Left ventricle myocardium inferior (tissue), 1 donor: ENCODE measurements around the gene DIDO1. TPM values are rescaled to one million over a fixed set of nuclear protein-coding genes. Genes with fewer than 3 reads are reported as not detected.

ENCODE experiments used
- DNase-seq: peaks from one replicate; pipeline ENCODE4 v3.0.0-alpha.2; 2020
- H3K27ac ChIP-seq: fragments of 200-600 bp; replicated peaks from 2 replicates; pipeline ENCODE4 v1.8.0; 2021
- H3K27me3 ChIP-seq: fragments of 200-600 bp; 2 replicates; pipeline ENCODE4 v1.8.0; 2021; ENCODE audit warnings: low read depth
- H3K36me3 ChIP-seq: fragments of 200-600 bp; 2 replicates; pipeline ENCODE4 v1.8.0; 2021
- H3K4me1 ChIP-seq: fragments of 200-600 bp; 2 replicates; pipeline ENCODE4 v1.8.0; 2021
- H3K4me3 ChIP-seq: fragments of 200-600 bp; 2 replicates; pipeline ENCODE4 v1.8.0; 2021; ENCODE audit warnings: mild to moderate bottlenecking, moderate library complexity
- H3K9me3 ChIP-seq: fragments of 200-600 bp; replicated peaks from 2 replicates; pipeline ENCODE4 v1.8.0; 2021
- intact Hi-C: fragments of 100-400 bp; cut with micrococcal nuclease; formaldehyde crosslinking; loops from one replicate; pipeline ENCODE4 v1.11.0; 2022
- total RNA-seq: library from RNA; stranded (reverse); fragmentation: NEBNext Ultra II Directional; extraction: Animal tissue kit (Norgen Biotek cat#: 25700); gene quantifications from one replicate; pipeline ENCODE4 v1.2.1, GENCODE V29; 2021
- TF ChIP-seq, protein P1 (sequence below): fragments of 200-600 bp; IDR thresholded peaks from 2 replicates; pipeline ENCODE4 v1.8.0; 2021; ENCODE audit warnings: antibody characterized with exemption, mild to moderate bottlenecking, borderline replicate concordance
- donor health status: DM: no; HTN: yes; CAD: no; lungs with severe emphysema.

Gene DIDO1
- total RNA-seq, 1 donor from 2014 or later, result 37.0 TPM

- Histone ChIP-seq H3K36me3 (peaks cover 53% of the 10 kb centered on the region), H3K27ac (no peak overlapping the region), H3K4me3 (no peak overlapping the region), H3K9me3 (no peaks in the 10 kb centered on the region), H3K27me3 (no peaks in the 10 kb centered on the region), H3K4me1 (peaks cover 43% of the 10 kb centered on the region)
- DNase-seq, result no peak
- intact Hi-C loops, result no loop called here
- TF ChIP-seq, protein P1, sequence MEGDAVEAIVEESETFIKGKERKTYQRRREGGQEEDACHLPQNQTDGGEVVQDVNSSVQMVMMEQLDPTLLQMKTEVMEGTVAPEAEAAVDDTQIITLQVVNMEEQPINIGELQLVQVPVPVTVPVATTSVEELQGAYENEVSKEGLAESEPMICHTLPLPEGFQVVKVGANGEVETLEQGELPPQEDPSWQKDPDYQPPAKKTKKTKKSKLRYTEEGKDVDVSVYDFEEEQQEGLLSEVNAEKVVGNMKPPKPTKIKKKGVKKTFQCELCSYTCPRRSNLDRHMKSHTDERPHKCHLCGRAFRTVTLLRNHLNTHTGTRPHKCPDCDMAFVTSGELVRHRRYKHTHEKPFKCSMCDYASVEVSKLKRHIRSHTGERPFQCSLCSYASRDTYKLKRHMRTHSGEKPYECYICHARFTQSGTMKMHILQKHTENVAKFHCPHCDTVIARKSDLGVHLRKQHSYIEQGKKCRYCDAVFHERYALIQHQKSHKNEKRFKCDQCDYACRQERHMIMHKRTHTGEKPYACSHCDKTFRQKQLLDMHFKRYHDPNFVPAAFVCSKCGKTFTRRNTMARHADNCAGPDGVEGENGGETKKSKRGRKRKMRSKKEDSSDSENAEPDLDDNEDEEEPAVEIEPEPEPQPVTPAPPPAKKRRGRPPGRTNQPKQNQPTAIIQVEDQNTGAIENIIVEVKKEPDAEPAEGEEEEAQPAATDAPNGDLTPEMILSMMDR, result no peak
Measured at GRCh38 chr20:62900692-62901584, 25.4 kb downstream of the DIDO1 start.

GRCh38 chr20:62900052-62900691 lies 26.1 kb downstream of the DIDO1 start:
- no peaks in the 10 kb centered on the region for H3K27me3 ChIP-seq
- DNase-seq, result peak; percentile 64
- intact Hi-C loops, result no loop called here
- peak overlapping the region; percentile 31 for H3K27ac ChIP-seq
- TF ChIP-seq, protein P1, result peak; percentile 93
- H3K36me3 ChIP-seq, result peaks cover 53% of the 10 kb centered on the region
- H3K9me3 ChIP-seq, result no peaks in the 10 kb centered on the region
- no peak overlapping the region for H3K4me3 ChIP-seq
- peaks cover 38% of the 10 kb centered on the region for H3K4me1 ChIP-seq

GRCh38 chr20:62899633-62900051 lies 26.7 kb downstream of the DIDO1 start:
- peaks cover 53% of the 10 kb centered on the region for H3K36me3 ChIP-seq
- no peak for DNase-seq
- no peaks in the 10 kb centered on the region for H3K9me3 ChIP-seq
- intact Hi-C loops, result no loop called here
- no peaks in the 10 kb centered on the region for H3K27me3 ChIP-seq
- H3K27ac ChIP-seq, result peak overlapping the region; percentile 31
- TF ChIP-seq, protein P1, result no peak
- H3K4me1 ChIP-seq, result peaks cover 38% of the 10 kb centered on the region
- H3K4me3 ChIP-seq, result no peak overlapping the region

DNA sequence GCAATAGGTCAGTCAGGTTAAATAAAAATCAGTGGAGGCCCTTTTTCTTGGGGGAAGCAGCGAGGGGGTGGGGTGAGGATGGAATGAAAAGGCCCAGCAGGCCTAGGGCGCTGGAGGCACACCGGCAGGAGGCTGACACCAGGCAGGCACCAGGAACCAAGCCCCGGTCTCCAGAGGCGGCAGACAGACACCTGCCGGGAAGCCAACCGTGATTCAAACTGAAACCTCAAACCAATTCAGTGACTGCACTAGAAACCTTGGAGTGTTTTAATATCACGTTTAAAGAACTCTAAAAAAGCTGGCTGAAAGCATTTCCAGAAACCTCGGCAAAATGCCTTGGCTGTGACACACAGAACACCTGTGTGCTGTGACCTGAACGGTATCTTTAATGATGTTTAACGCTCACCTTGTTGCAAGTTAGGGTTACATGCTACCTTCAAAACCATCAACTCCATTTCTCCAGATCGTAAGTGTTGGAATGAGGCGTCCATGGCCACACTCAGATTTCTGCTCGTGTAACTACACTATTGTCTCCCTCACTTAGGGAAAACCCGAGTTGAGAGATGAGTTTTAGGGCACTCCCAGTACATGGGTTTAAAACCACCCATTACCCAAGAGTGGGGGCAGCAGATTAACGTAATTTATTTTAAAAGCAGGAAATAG lies 27.2 kb downstream of the DIDO1 start:
- TF ChIP-seq, protein P1, result no peak
- H3K4me1 ChIP-seq, result peaks cover 38% of the 10 kb centered on the region
- H3K27me3 ChIP-seq, result no peaks in the 10 kb centered on the region
- intact Hi-C loops, result no loop called here
- H3K9me3 ChIP-seq, result no peaks in the 10 kb centered on the region
- no peak overlapping the region for H3K27ac ChIP-seq
- peaks cover 53% of the 10 kb centered on the region for H3K36me3 ChIP-seq
- H3K4me3 ChIP-seq, result no peak overlapping the region
- DNase-seq, result no peak

GRCh38 chr20:62898093-62898964 lies 28.0 kb downstream of the DIDO1 start:
- Histone ChIP-seq H3K27me3 (no peaks in the 10 kb centered on the region), H3K4me1 (peaks cover 35% of the 10 kb centered on the region), H3K27ac (no peak overlapping the region), H3K36me3 (peaks cover 53% of the 10 kb centered on the region), H3K4me3 (no peak overlapping the region), H3K9me3 (no peaks in the 10 kb centered on the region)
- TF ChIP-seq, protein P1, result no peak
- intact Hi-C loops, result no loop called here
- no peak for DNase-seq
